ENCODE measurements around the gene ATP6V1C2. TPM values are rescaled to one million over a fixed set of nuclear protein-coding genes. Genes with fewer than 3 reads are reported as not detected.

ATP6V1C2 gene
- total and polyA plus RNA-seq, 2 of the 4 experiments (the other 2 are of a cell fraction), result not detected

DNA sequence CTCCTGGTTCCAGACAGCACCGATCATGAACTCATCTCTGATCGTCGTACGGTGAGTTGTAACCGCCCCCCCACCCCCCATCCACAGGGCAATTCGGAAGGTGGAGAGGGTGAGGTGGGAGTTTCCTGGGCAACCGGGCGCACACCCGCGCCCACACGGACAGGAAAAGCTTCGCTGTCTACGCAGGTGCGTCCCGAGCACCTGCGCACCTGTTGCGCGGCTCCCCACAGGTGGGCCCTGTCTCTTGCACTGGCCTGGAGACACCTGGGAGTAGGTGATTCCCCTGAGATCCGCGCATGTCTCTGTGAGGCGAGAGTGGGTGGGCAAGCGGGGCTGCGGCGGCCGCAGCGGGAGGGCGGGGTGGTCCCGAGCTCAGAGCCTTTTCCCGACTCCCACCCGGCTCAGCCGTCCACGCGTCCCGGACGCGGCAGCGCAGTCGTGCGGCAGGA lies 459 bp upstream of the ATP6V1C2 start:
- no peak overlapping the region for H3K4me3 ChIP-seq (ENCODE audit: insufficient read depth, low read depth, low read length)
- H4K20me1 ChIP-seq (ENCODE audit: insufficient read depth, low read length), result no peaks in the 10 kb centered on the region; the same call in 1 of the 2 replicates
- no peaks in the 10 kb centered on the region for H3K36me3 ChIP-seq (ENCODE audit: control insufficient read depth, insufficient read depth, low read length)
- no peaks in the 10 kb centered on the region for H3K79me1 ChIP-seq (ENCODE audit: low read depth in 1 of 2, low read length in 2 of 2)
- no peak overlapping the region for H3K4ac ChIP-seq (ENCODE audit: low read depth, low read length)
- H2BK15ac ChIP-seq (ENCODE audit: low read depth, low read length), result no peak overlapping the region
- H3K9ac ChIP-seq (ENCODE audit: low read depth, low read length), result no peak overlapping the region
- TF ChIP-seq CHD1 (IDR thresholded peaks at IDR 0.05; ENCODE audit: low read depth, low read length) (no peak), POLR2A (IDR thresholded peaks at IDR 0.05; ENCODE audit: low read depth, low read length) (no peak), RFX5 (IDR thresholded peaks at IDR 0.05; ENCODE audit: low read depth, low read length) (no peak)
- TF ChIP-seq, protein P1, sequence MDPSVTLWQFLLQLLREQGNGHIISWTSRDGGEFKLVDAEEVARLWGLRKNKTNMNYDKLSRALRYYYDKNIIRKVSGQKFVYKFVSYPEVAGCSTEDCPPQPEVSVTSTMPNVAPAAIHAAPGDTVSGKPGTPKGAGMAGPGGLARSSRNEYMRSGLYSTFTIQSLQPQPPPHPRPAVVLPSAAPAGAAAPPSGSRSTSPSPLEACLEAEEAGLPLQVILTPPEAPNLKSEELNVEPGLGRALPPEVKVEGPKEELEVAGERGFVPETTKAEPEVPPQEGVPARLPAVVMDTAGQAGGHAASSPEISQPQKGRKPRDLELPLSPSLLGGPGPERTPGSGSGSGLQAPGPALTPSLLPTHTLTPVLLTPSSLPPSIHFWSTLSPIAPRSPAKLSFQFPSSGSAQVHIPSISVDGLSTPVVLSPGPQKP (IDR thresholded peaks at IDR 0.05; ENCODE audit: borderline replicate concordance, low read depth, low read length), result no peak
- ChIA-PET CTCF (no interaction called here), POLR2A (ENCODE audit: unreplicated experiment) (no interaction called here)
- H3K27ac ChIP-seq (ENCODE audit: insufficient read depth, low read length), result no peak overlapping the region
- no peak overlapping the region for H3K23ac ChIP-seq (ENCODE audit: low read depth, low read length)
- no peak overlapping the region for H3K56ac ChIP-seq (ENCODE audit: extremely low read depth, insufficient read depth, low read length)
- no peak for DNase-seq
- intact Hi-C loops (cut with micrococcal nuclease), result no loop called here
- H2AFZ ChIP-seq (replicated peaks; ENCODE audit: low read length, poor library complexity), result peak overlapping the region; percentile 51
- no peak overlapping the region for H2BK5ac ChIP-seq (ENCODE audit: low read depth, low read length, poor library complexity, severe bottlenecking)
- H3K14ac ChIP-seq (replicated peaks; ENCODE audit: low read depth, low read length), result no peak overlapping the region
- dilution Hi-C loops (cut with HindIII; ENCODE audit: low sequenced_read_pairs, unreplicated experiment), result no loop called here
- no peak overlapping the region for H2BK20ac ChIP-seq (ENCODE audit: low read depth, low read length)
- no peak for ATAC-seq (ENCODE audit: low read depth)
- in situ Hi-C loops (cut with MboI; ENCODE audit: low sequenced_read_pairs), result no loop called here
- H4K8ac ChIP-seq (ENCODE audit: low read depth in 2 of 2, low read length in 2 of 2), result no peak overlapping the region
- no peak overlapping the region for H4K91ac ChIP-seq (ENCODE audit: insufficient read depth, low read depth, low read length)
- H3K27me3 ChIP-seq (ENCODE audit: control insufficient read depth, insufficient read depth, low read length), result peaks cover 57% of the 10 kb centered on the region
- no peak overlapping the region for H3K18ac ChIP-seq (ENCODE audit: low read depth, low read length)
- no TSS peak for BruUV-seq (replicated peaks)
- WGBS, 2 experiments (ENCODE audit: extremely low coverage in 2 of 2, insufficient read length in 1 of 2), result 5% methylated on average over 16 of the region's 39 CpGs; no CpG with 5 or more reads in 1 of the 2 experiments
- 0 out of 2 replicates have a peak, but pooled peaks cover 1% of the 10 kb centered on the region for H3K9me3 ChIP-seq (ENCODE audit: control insufficient read depth, insufficient read depth, low read length)
- no peak overlapping the region for H2BK120ac ChIP-seq (ENCODE audit: low read depth, low read length)
- H3K9me1 ChIP-seq (ENCODE audit: insufficient read depth, low read length), result no peaks in the 10 kb centered on the region
- H2AK9ac ChIP-seq (replicated peaks; ENCODE audit: low read depth, low read length, poor library complexity), result no peak overlapping the region
- H3K4me2 ChIP-seq (ENCODE audit: low read depth, low read length), result no peak overlapping the region
- no peak overlapping the region for H4K5ac ChIP-seq (ENCODE audit: low read depth, low read length)
- H3K4me1 ChIP-seq (ENCODE audit: control insufficient read depth, insufficient read depth, low read length), result no peaks in the 10 kb centered on the region; the same call in 1 of the 2 replicates
- H2AK5ac ChIP-seq (ENCODE audit: low read depth, low read length), result no peak overlapping the region
